HepG2 (cell line): Measurements from ENCODE around the gene AMN. TPM values are rescaled to one million over a fixed set of nuclear protein-coding genes. Genes with fewer than 3 reads are reported as not detected.

Experiments used
- ATAC-seq: fragments of 200-7000 bp; cut with Tn5 transposase; 3 replicates; pipeline ENCODE4 v1.9.1; 2020; ENCODE audit warnings: mild to moderate bottlenecking, moderate library complexity
- BruUV-seq: library from RNA; stranded (reverse); fragments of 400-500 nt; replicated peaks from 2 replicates; lab custom pipeline; 2021; lab: Mats Ljungman, UMichigan
- CTCF ChIA-PET: fragments of 300-600 bp; formaldehyde crosslinking; extraction: SDS; loops from one replicate; lab custom pipeline; 2021; ENCODE audit warnings: low total read pairs, inconsistent platforms, low intra/inter-chr PET ratio; lab: Yijun Ruan, JAX
- POLR2A ChIA-PET: fragments of 350-600 bp; sonication (Branson Sonifier 250); formaldehyde crosslinking; loops from one replicate; lab custom pipeline; 2020; ENCODE audit warnings: antibody characterized with exemption, inconsistent platforms; lab: Yijun Ruan, JAX
- DNase-seq: peaks from one replicate; pipeline ENCODE4 v3.0.0-alpha.2; 2015; ENCODE audit warnings: low spot score
- FAIRE-seq: peaks from 3 replicates; lab custom pipeline; 2011; peaks lifted over from hg19 to GRCh38; lab: Jason Lieb, UNC
- H2AFZ ChIP-seq: one replicate; pipeline ENCODE4 v1.6.1; 2011; ENCODE audit warnings: low read length, inconsistent platforms
- H3K27ac ChIP-seq: fragments of 300-600 bp; 3 replicates; pipeline ENCODE4 v1.8.0; 2011; ENCODE audit warnings: mixed run types, mild to moderate bottlenecking, mixed read lengths, low read length, inconsistent platforms; ENCODE audit not compliant: insufficient read depth; ENCODE audit errors: extremely low read length
- H3K27me3 ChIP-seq, 2 experiments: fragments of 200-600 bp in 1 of 2; 2 replicates in 1 of 2; 3 replicates in 1 of 2; pipeline versions ENCODE4 v1.6.0 to v1.8.0; 2011; ENCODE audit warnings: low read length in 2 of 2, mild to moderate bottlenecking in 2 of 2, moderate library complexity in 2 of 2, inconsistent platforms in 1 of 2; ENCODE audit not compliant: insufficient read depth in 2 of 2, control insufficient read depth in 1 of 2
- H3K36me3 ChIP-seq, 2 experiments: fragments of 200-600 bp in 1 of 2; replicated peaks in 1 of 2; 2 replicates in 1 of 2; 3 replicates in 1 of 2; pipeline versions ENCODE4 v1.5.1 to v1.8.0; 2011; ENCODE audit warnings: low read length in 2 of 2, inconsistent platforms in 1 of 2; ENCODE audit not compliant: insufficient read depth in 2 of 2, control insufficient read depth in 1 of 2
- H3K4me1 ChIP-seq: 2 replicates; pipeline ENCODE4 v1.5.1; 2012; ENCODE audit warnings: low read length, inconsistent platforms; ENCODE audit not compliant: insufficient read depth
- H3K4me2 ChIP-seq: 2 replicates; pipeline ENCODE4 v1.6.0; 2011; ENCODE audit warnings: low read depth, low read length, inconsistent platforms
- H3K4me3 ChIP-seq, 3 experiments: fragments of 200-600 bp in 1 of 3; sonication (generic), shearing (Covaris generic) in 1 of 3; replicated peaks in 1 of 3; 2 replicates each; pipeline ENCODE4 v1.5.1; 2011 to 2016; ENCODE audit warnings: low read length in 3 of 3, inconsistent platforms in 2 of 3, low read depth in 2 of 3, mild to moderate bottlenecking in 2 of 3, control low read depth in 1 of 3, mixed read lengths in 1 of 3; ENCODE audit not compliant: insufficient read depth in 1 of 3
- H3K79me2 ChIP-seq: one replicate; pipeline ENCODE4 v1.6.1; 2011; ENCODE audit warnings: low read length, inconsistent platforms; ENCODE audit not compliant: insufficient read depth
- H3K9ac ChIP-seq: 2 replicates; pipeline ENCODE4 v1.6.0; 2011; ENCODE audit warnings: mild to moderate bottlenecking, low read depth, low read length, inconsistent platforms; ENCODE audit not compliant: insufficient read depth
- H3K9me3 ChIP-seq: 2 replicates; pipeline ENCODE4 v1.5.1; 2012; ENCODE audit warnings: mild to moderate bottlenecking, low read length
- H4K20me1 ChIP-seq: 2 replicates; pipeline ENCODE4 v1.6.0; 2011; ENCODE audit warnings: inconsistent platforms, mild to moderate bottlenecking, low read length, moderate library complexity; ENCODE audit not compliant: insufficient read depth
- ADNP ChIP-seq: sonication (generic); formaldehyde crosslinking; IDR thresholded peaks from 2 replicates; pipeline ENCODE4 v1.4.0; 2020; ENCODE audit warnings: missing genetic modification reagents
- ARNTL ChIP-seq: sonication (generic); formaldehyde crosslinking; IDR thresholded peaks from 2 replicates; pipeline ENCODE4 v1.4.0; 2020; ENCODE audit warnings: mild to moderate bottlenecking, missing genetic modification reagents
- ATAD3A ChIP-seq: sonication (generic); formaldehyde crosslinking; IDR thresholded peaks from 2 replicates; pipeline ENCODE4 v1.4.0; 2020; ENCODE audit warnings: missing genetic modification reagents
- EEA1 ChIP-seq: sonication (generic); formaldehyde crosslinking; IDR thresholded peaks from 2 replicates; pipeline ENCODE4 v1.5.1; 2020; ENCODE audit warnings: mild to moderate bottlenecking, missing genetic modification reagents, borderline replicate concordance
- FOXK2 ChIP-seq: fragments of 450-650 bp; IDR thresholded peaks from 2 replicates; pipeline ENCODE4 v1.6.1; 2016
- NR2F6 ChIP-seq, 2 experiments: IDR thresholded peaks; 2 replicates each; pipeline ENCODE4 v1.6.1; 2016; ENCODE audit warnings: antibody characterized with exemption in 1 of 2, mild to moderate bottlenecking in 1 of 2
- RBFOX2 ChIP-seq: fragments of 200-400 bp; formaldehyde crosslinking; IDR thresholded peaks from 2 replicates; pipeline ENCODE4 v1.6.1; 2017; ENCODE audit warnings: low read depth, mild to moderate bottlenecking, low read length
- SIX4 ChIP-seq: sonication (generic); formaldehyde crosslinking; IDR thresholded peaks from 2 replicates; pipeline ENCODE4 v1.4.0; 2020; ENCODE audit warnings: missing genetic modification reagents
- ZBTB21 ChIP-seq: sonication (generic); formaldehyde crosslinking; IDR thresholded peaks from 2 replicates; pipeline ENCODE4 v1.4.0; 2020; ENCODE audit warnings: missing genetic modification reagents
- ZFP41 ChIP-seq: sonication (generic); formaldehyde crosslinking; IDR thresholded peaks from 2 replicates; pipeline ENCODE4 v1.4.0; 2020; ENCODE audit warnings: mild to moderate bottlenecking, missing genetic modification reagents, borderline replicate concordance
- ZMYM2 ChIP-seq: sonication (generic); formaldehyde crosslinking; IDR thresholded peaks from 2 replicates; pipeline ENCODE4 v1.8.0; 2022; ENCODE audit warnings: mild to moderate bottlenecking, missing genetic modification reagents
- ZNF121 ChIP-seq: sonication (generic); formaldehyde crosslinking; IDR thresholded peaks from 2 replicates; pipeline ENCODE4 v1.5.0; 2020; ENCODE audit warnings: mild to moderate bottlenecking, missing genetic modification reagents
- ZNF432 ChIP-seq: sonication (generic); formaldehyde crosslinking; IDR thresholded peaks from 2 replicates; pipeline ENCODE4 v1.5.0; 2020; ENCODE audit warnings: missing genetic modification reagents, mild to moderate bottlenecking, borderline replicate concordance
- ZNF781 ChIP-seq: sonication (generic); formaldehyde crosslinking; IDR thresholded peaks from 2 replicates; pipeline ENCODE4 v1.5.1; 2020; ENCODE audit warnings: borderline replicate concordance, mild to moderate bottlenecking, missing genetic modification reagents; ENCODE audit errors: not compliant biosample characterization
- WGBS: methylation state at CpG from one replicate; pipeline ENCODE4 v1.1.6; 2017; ENCODE audit warnings: low lambda C conversion rate; 5-methylcytosine and 5-hydroxymethylcytosine counted together
- in situ Hi-C: cut with HindIII; loops from 2 replicates; pipeline ENCODE4 v1.10.0; 2017; ENCODE audit warnings: low pct_unique_long_range_greater_than_20kb; ENCODE audit not compliant: extremely low pct_ligation_motif_present
- intact Hi-C: fragments of 100-400 bp; cut with micrococcal nuclease; formaldehyde crosslinking; loops from one replicate; pipeline ENCODE4 v1.10.0; 2022; ENCODE audit not compliant: unreplicated experiment
- polyA plus RNA-seq, 8 experiments: library from polyadenylated mRNA; depleted of rRNA in 3 of 8; stranded (reverse) in 7 of 8; unstranded in 1 of 8; fragments of >200 nt; fragmentation: Illumina TruSeq in 4 of 8; extraction: Trizol in 4 of 8; gene quantifications; 2 replicates each; pipeline versions ENCODE4 v1.2.1 to v1.2.3, GENCODE V29; 2011 to 2016; ENCODE audit warnings: low read depth in 4 of 8, missing spikeins in 1 of 8, mixed read lengths in 1 of 8; ENCODE audit not compliant: insufficient read depth in 1 of 8
- total RNA-seq, 5 experiments: library from RNA; depleted of rRNA; stranded (reverse); fragments of >200 nt; fragmentation: Illumina TruSeq; extraction: Trizol; gene quantifications; 2 replicates each; pipeline ENCODE4 v1.2.3, GENCODE V29; 2016; ENCODE audit warnings: low read depth in 1 of 5
- TF ChIP-seq, protein P1 (sequence below): sonication (generic); formaldehyde crosslinking; IDR thresholded peaks from 2 replicates; pipeline ENCODE4 v1.4.0; 2020; ENCODE audit warnings: mild to moderate bottlenecking, low read depth, missing genetic modification reagents
- TF ChIP-seq, protein P2 (sequence below): sonication (generic); formaldehyde crosslinking; IDR thresholded peaks from 2 replicates; pipeline ENCODE4 v1.4.0; 2020; ENCODE audit warnings: missing genetic modification reagents
- TF ChIP-seq, protein P3 (sequence below): sonication (generic); formaldehyde crosslinking; IDR thresholded peaks from 2 replicates; pipeline ENCODE4 v1.8.1; 2023; ENCODE audit warnings: mild to moderate bottlenecking, inconsistent platforms, moderate library complexity, missing genetic modification reagents, borderline replicate concordance

AMN gene
- total and polyA plus RNA-seq, 2 of the 13 experiments (the other 11 are each of a cell fraction or from before 2014, with no cell fraction given): 9.8 to 33.1 TPM

DNA sequence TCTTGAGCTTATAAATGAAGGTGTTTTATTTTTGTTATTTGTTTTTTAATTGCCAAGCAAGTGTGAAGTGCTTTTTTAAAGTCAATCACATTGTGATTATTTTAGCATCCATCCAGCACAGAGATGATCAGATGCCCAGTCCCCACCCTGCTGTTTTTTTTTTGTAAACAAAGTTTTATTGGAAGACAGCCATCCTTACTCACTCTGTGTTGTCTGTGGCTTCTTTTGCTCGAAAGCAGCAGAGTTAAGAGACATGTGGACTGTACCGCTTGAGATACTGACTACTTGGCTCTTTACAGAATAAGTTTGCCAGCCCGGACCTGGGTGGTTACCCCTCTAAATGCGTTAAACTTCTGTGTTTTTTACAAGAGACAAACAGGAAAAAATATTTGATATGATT lies 30.9 kb upstream of the AMN start:
- Histone ChIP-seq H2AFZ (no peak overlapping the region), H3K27ac (no peak overlapping the region), H3K9ac (no peak overlapping the region), H3K79me2 (no peaks in the 10 kb centered on the region), H3K36me3 (peaks cover 5 to 8% of the 10 kb centered on the region in 2 experiments; a peak in 3 of 5 replicates), H3K4me2 (no peak overlapping the region), H3K9me3 (no peaks in the 10 kb centered on the region), H4K20me1 (no peaks in the 10 kb centered on the region), H3K4me1 (peaks cover 6% of the 10 kb centered on the region), H3K4me3 (no peak overlapping the region), H3K27me3 (no peaks in the 10 kb centered on the region)
- BruUV-seq: no TSS peak
- FAIRE-seq (no peak), ATAC-seq (no peak), DNase-seq (no peak)
- CTCF ChIA-PET: no interaction called here
- WGBS: 96% methylated on average over 4 of the region's 4 CpGs
- intact Hi-C loops (no loop called here), in situ Hi-C loops (no loop called here)
- TF ChIP-seq ARNTL (CRISPR knock-in tag): no peak
- POLR2A ChIA-PET: no interaction called here

DNA sequence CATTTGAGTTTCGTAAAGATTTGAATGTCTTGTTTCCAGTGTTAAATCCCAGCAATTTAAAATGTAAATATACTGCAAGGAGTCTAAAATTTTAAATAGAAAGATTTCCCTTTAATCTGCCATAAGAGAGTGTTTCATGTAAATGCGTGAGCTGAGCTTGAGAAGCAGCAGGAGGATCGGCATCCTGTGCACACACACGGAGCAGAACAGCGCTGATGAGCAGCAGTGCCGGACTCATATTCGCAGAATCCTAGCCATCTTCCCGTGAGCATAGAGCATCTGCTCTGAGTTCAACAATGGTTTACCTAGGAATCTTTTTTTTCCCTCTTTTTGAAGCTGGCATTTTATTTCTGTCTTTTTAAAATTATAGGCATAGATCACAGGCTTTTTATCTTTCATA lies 29.8 kb upstream of the AMN start:
- Histone ChIP-seq H3K27me3 (no peaks in the 10 kb centered on the region), H3K9me3 (no peaks in the 10 kb centered on the region), H4K20me1 (no peaks in the 10 kb centered on the region), H3K4me2 (no peak overlapping the region), H3K36me3 (peaks cover 5 to 8% of the 10 kb centered on the region in 2 experiments; a peak in 3 of 5 replicates), H3K27ac (no peak overlapping the region), H3K79me2 (no peaks in the 10 kb centered on the region), H3K4me3 (no peak overlapping the region), H3K4me1 (peaks cover 17% of the 10 kb centered on the region), H3K9ac (no peak overlapping the region), H2AFZ (no peak overlapping the region)
- in situ Hi-C loops (no loop called here), intact Hi-C loops (no loop called here)
- no peak for DNase-seq
- WGBS: 96% methylated on average over 8 of the region's 8 CpGs
- TF ChIP-seq ZNF121 (CRISPR knock-in tag) (no peak), FOXK2 (no peak), ZNF432 (CRISPR knock-in tag) (no peak), RBFOX2 (no peak), ZFP41 (CRISPR knock-in tag) (no peak), ZMYM2 (CRISPR knock-in tag) (no peak), NR2F6 (IDR thresholded peaks at IDR 0.05) (no peak), NR2F6 (CRISPR knock-in tag; IDR thresholded peaks at IDR 0.05) (no peak), ATAD3A (CRISPR knock-in tag) (no peak), SIX4 (no peak), ADNP (CRISPR knock-in tag) (no peak), ZNF781 (CRISPR knock-in tag) (no peak), EEA1 (CRISPR knock-in tag) (no peak), ZBTB21 (CRISPR knock-in tag) (no peak)
- TF ChIP-seq, protein P1, sequence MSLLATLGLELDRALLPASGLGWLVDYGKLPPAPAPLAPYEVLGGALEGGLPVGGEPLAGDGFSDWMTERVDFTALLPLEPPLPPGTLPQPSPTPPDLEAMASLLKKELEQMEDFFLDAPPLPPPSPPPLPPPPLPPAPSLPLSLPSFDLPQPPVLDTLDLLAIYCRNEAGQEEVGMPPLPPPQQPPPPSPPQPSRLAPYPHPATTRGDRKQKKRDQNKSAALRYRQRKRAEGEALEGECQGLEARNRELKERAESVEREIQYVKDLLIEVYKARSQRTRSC (CRISPR knock-in tag): no peak
- TF ChIP-seq, protein P2, sequence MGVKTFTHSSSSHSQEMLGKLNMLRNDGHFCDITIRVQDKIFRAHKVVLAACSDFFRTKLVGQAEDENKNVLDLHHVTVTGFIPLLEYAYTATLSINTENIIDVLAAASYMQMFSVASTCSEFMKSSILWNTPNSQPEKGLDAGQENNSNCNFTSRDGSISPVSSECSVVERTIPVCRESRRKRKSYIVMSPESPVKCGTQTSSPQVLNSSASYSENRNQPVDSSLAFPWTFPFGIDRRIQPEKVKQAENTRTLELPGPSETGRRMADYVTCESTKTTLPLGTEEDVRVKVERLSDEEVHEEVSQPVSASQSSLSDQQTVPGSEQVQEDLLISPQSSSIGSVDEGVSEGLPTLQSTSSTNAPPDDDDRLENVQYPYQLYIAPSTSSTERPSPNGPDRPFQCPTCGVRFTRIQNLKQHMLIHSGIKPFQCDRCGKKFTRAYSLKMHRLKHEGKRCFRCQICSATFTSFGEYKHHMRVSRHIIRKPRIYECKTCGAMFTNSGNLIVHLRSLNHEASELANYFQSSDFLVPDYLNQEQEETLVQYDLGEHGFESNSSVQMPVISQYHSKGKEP (CRISPR knock-in tag): no peak
- TF ChIP-seq, protein P3, sequence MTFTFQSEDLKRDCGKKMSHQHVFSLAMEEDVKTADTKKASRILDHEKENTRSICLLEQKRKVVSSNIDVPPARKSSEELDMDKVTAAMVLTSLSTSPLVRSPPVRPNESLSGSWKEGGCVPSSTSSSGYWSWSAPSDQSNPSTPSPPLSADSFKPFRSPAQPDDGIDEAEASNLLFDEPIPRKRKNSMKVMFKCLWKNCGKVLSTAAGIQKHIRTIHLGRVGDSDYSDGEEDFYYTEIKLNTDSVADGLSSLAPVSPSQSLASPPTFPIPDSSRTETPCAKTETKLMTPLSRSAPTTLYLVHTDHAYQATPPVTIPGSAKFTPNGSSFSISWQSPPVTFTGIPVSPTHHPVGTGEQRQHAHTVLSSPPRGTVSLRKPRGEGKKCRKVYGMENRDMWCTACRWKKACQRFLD (CRISPR knock-in tag): no peak
- ChIA-PET POLR2A (no interaction called here), CTCF (no interaction called here)
- FAIRE-seq: no peak
- no TSS peak for BruUV-seq
- no peak for ATAC-seq
